Mesothelial cell of epicardium (in vitro differentiated cells): Measurements from ENCODE around the gene ZNF470. TPM values are rescaled to one million over a fixed set of nuclear protein-coding genes. Genes with fewer than 3 reads are reported as not detected.

Source experiments
- DNase-seq, 2 experiments: peaks; one replicate each; pipeline ENCODE4 v3.0.0; 2021; ENCODE audit warnings: low spot score in 2 of 2; ENCODE audit not compliant: unreplicated experiment in 2 of 2
- H3K27ac Mint-ChIP-seq: 2 replicates; pipeline ENCODE4 v1.8.0; 2021; ENCODE audit warnings: mixed read lengths
- H3K27me3 Mint-ChIP-seq: 2 replicates; pipeline ENCODE4 v1.8.0; 2021; ENCODE audit warnings: low read depth, mixed read lengths
- H3K36me3 Mint-ChIP-seq: 2 replicates; pipeline ENCODE4 v1.8.0; 2021; ENCODE audit warnings: mixed read lengths
- H3K4me1 Mint-ChIP-seq: 2 replicates; pipeline ENCODE4 v1.8.0; 2021; ENCODE audit warnings: mixed read lengths
- H3K4me3 Mint-ChIP-seq: 2 replicates; pipeline ENCODE4 v1.8.0; 2021; ENCODE audit warnings: mild to moderate bottlenecking, moderate library complexity, mixed read lengths
- H3K9me3 Mint-ChIP-seq: 2 replicates; pipeline ENCODE4 v1.8.0; 2021; ENCODE audit warnings: mixed read lengths
- total RNA-seq: library from RNA; stranded (reverse); gene quantifications from 3 replicates; pipeline ENCODE4 v1.2.1, GENCODE V29; 2021
- TF ChIP-seq, protein P1 (sequence below): fragments of 200-600 bp; sonication (generic); IDR thresholded peaks from one replicate; pipeline ENCODE4 v1.5.0; 2021; ENCODE audit warnings: antibody characterized with exemption; ENCODE audit not compliant: unreplicated experiment

ZNF470 gene
- total RNA-seq, 1 donor from 2014 or later: 5.4 TPM

DNA sequence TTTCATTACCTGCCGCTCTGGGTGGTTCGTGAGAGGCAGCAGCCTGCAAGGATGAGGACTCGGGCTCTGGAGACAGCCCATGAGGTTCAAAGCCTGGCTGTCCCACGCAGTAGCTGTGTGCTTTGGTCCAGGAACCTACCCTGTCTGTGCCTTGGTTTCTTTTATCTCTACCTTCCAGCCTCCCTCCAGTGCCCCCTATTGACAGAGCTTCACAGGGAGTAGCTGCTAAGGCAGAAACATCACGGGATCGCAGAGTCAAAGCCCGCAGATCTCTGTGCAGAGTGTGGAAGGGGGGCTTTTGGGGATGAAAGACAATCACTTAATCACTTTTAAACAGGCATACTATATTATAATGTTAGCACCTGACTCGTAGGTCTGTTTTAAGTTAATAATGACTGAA, 44.0 kb downstream of the ZNF470 start:
- peaks cover 94% of the 10 kb centered on the region for H3K36me3 Mint-ChIP-seq
- peaks cover 93% of the 10 kb centered on the region for H3K9me3 Mint-ChIP-seq
- no peak for DNase-seq
- H3K27me3 Mint-ChIP-seq: no peaks in the 10 kb centered on the region
- TF ChIP-seq, protein P1, sequence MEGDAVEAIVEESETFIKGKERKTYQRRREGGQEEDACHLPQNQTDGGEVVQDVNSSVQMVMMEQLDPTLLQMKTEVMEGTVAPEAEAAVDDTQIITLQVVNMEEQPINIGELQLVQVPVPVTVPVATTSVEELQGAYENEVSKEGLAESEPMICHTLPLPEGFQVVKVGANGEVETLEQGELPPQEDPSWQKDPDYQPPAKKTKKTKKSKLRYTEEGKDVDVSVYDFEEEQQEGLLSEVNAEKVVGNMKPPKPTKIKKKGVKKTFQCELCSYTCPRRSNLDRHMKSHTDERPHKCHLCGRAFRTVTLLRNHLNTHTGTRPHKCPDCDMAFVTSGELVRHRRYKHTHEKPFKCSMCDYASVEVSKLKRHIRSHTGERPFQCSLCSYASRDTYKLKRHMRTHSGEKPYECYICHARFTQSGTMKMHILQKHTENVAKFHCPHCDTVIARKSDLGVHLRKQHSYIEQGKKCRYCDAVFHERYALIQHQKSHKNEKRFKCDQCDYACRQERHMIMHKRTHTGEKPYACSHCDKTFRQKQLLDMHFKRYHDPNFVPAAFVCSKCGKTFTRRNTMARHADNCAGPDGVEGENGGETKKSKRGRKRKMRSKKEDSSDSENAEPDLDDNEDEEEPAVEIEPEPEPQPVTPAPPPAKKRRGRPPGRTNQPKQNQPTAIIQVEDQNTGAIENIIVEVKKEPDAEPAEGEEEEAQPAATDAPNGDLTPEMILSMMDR: no peak
- no peak overlapping the region for H3K4me3 Mint-ChIP-seq
- H3K27ac Mint-ChIP-seq: no peak overlapping the region
- H3K4me1 Mint-ChIP-seq: no peaks in the 10 kb centered on the region

GRCh38 chr19:56612737-56613136, 45.5 kb downstream of the ZNF470 start:
- Mint-ChIP-seq H3K27me3 (no peaks in the 10 kb centered on the region), H3K4me1 (no peaks in the 10 kb centered on the region), H3K9me3 (peaks cover 94% of the 10 kb centered on the region), H3K4me3 (no peak overlapping the region), H3K36me3 (peaks cover 96% of the 10 kb centered on the region), H3K27ac (no peak overlapping the region)
- TF ChIP-seq, protein P1: no peak
- DNase-seq: no peak

- no peak for DNase-seq
- TF ChIP-seq, protein P1: no peak
- Mint-ChIP-seq H3K4me3 (no peak overlapping the region), H3K27me3 (no peaks in the 10 kb centered on the region), H3K9me3 (peaks cover 91% of the 10 kb centered on the region), H3K36me3 (peaks cover 95% of the 10 kb centered on the region), H3K27ac (no peak overlapping the region), H3K4me1 (no peaks in the 10 kb centered on the region)
Measured at GRCh38 chr19:56613639-56614038, 46.4 kb downstream of the ZNF470 start.

GRCh38 chr19:56617531-56617930, 50.3 kb downstream of the ZNF470 start:
- Mint-ChIP-seq H3K27ac (no peak overlapping the region), H3K4me1 (no peaks in the 10 kb centered on the region), H3K9me3 (peaks cover 79% of the 10 kb centered on the region), H3K36me3 (peaks cover 94% of the 10 kb centered on the region), H3K27me3 (no peaks in the 10 kb centered on the region), H3K4me3 (no peak overlapping the region)
- TF ChIP-seq, protein P1: no peak
- no peak for DNase-seq

GRCh38 chr19:56619121-56619520, 51.9 kb downstream of the ZNF470 start:
- TF ChIP-seq, protein P1: no peak
- no peaks in the 10 kb centered on the region for H3K27me3 Mint-ChIP-seq
- no peak overlapping the region for H3K4me3 Mint-ChIP-seq
- no peak overlapping the region for H3K27ac Mint-ChIP-seq
- peaks cover 94% of the 10 kb centered on the region for H3K36me3 Mint-ChIP-seq
- peaks cover 71% of the 10 kb centered on the region for H3K9me3 Mint-ChIP-seq
- DNase-seq: no peak
- H3K4me1 Mint-ChIP-seq: no peaks in the 10 kb centered on the region

GRCh38 chr19:56622374-56622773, 55.1 kb downstream of the ZNF470 start:
- H3K4me1 Mint-ChIP-seq: no peaks in the 10 kb centered on the region
- H3K36me3 Mint-ChIP-seq: peaks cover 85% of the 10 kb centered on the region
- no peak overlapping the region for H3K4me3 Mint-ChIP-seq
- no peak overlapping the region for H3K27ac Mint-ChIP-seq
- H3K9me3 Mint-ChIP-seq: peaks cover 58% of the 10 kb centered on the region
- TF ChIP-seq, protein P1: no peak
- no peaks in the 10 kb centered on the region for H3K27me3 Mint-ChIP-seq
- no peak for DNase-seq
